Measurements from ENCODE around the gene CDCP1.

The CDCP1 gene

GRCh38 chr3:45081506-45082141, 64.6 kb downstream of the CDCP1 start:
- H3K4me3 ChIP-seq (ENCODE audit: low read depth, low read length, poor library complexity, severe bottlenecking): no peak overlapping the region
- H4K20me1 ChIP-seq (ENCODE audit: insufficient read depth, low read length): no peaks in the 10 kb centered on the region
- no peak overlapping the region for H3K27ac ChIP-seq (ENCODE audit: low read depth, low read length, poor library complexity, severe bottlenecking)
- no peaks in the 10 kb centered on the region for H3K4me1 ChIP-seq (ENCODE audit: insufficient read depth, low read length, severe bottlenecking)
- H3K27me3 ChIP-seq (ENCODE audit: insufficient read depth, low read length): no peaks in the 10 kb centered on the region; the same call in none of the 2 replicates
- no peaks in the 10 kb centered on the region for H3K79me2 ChIP-seq (ENCODE audit: insufficient read depth, low read length)
- TF ChIP-seq CTCF (IDR thresholded peaks at IDR 0.05; ENCODE audit: low read length): no peak
- TF ChIP-seq EZH2 (IDR thresholded peaks at IDR 0.05; ENCODE audit: borderline replicate concordance, low read length): no peak
- no peak overlapping the region for H2AFZ ChIP-seq (ENCODE audit: low read length)
- no peaks in the 10 kb centered on the region for H3K9me2 ChIP-seq (ENCODE audit: low read depth, low read length)
- H3K36me3 ChIP-seq (ENCODE audit: insufficient read depth, low read length): no peaks in the 10 kb centered on the region
- H3K4me2 ChIP-seq (ENCODE audit: low read length): no peak overlapping the region
- no peaks in the 10 kb centered on the region for H3K9me3 ChIP-seq (ENCODE audit: low read length)
- no peak overlapping the region for H3K9ac ChIP-seq (ENCODE audit: low read length)
- no peaks in the 10 kb centered on the region for H3F3A ChIP-seq (ENCODE audit: insufficient read depth, low read length)

- TF ChIP-seq EZH2 (IDR thresholded peaks at IDR 0.05; ENCODE audit: borderline replicate concordance, low read length) (no peak), CTCF (IDR thresholded peaks at IDR 0.05; ENCODE audit: low read length) (no peak)
- Histone ChIP-seq H3K9me3 (ENCODE audit: low read length) (no peaks in the 10 kb centered on the region), H3K9ac (ENCODE audit: low read length) (no peak overlapping the region), H2AFZ (ENCODE audit: low read length) (no peak overlapping the region), H3K4me3 (ENCODE audit: low read depth, low read length, poor library complexity, severe bottlenecking) (no peak overlapping the region), H3K36me3 (ENCODE audit: insufficient read depth, low read length) (no peaks in the 10 kb centered on the region), H3K27ac (ENCODE audit: low read depth, low read length, poor library complexity, severe bottlenecking) (no peak overlapping the region), H3K4me1 (ENCODE audit: insufficient read depth, low read length, severe bottlenecking) (no peaks in the 10 kb centered on the region), H3K79me2 (ENCODE audit: insufficient read depth, low read length) (no peaks in the 10 kb centered on the region), H3K27me3 (ENCODE audit: insufficient read depth, low read length) (no peaks in the 10 kb centered on the region; the same call in 1 of the 2 replicates), H3F3A (ENCODE audit: insufficient read depth, low read length) (no peaks in the 10 kb centered on the region), H3K9me2 (ENCODE audit: low read depth, low read length) (no peaks in the 10 kb centered on the region), H3K4me2 (ENCODE audit: low read length) (no peak overlapping the region), H4K20me1 (ENCODE audit: insufficient read depth, low read length) (no peaks in the 10 kb centered on the region)
These were observed 65.4 kb downstream of the CDCP1 start for GRCh38 chr3:45080824-45081223.

GRCh38 chr3:45079715-45080114, 66.5 kb downstream of the CDCP1 start:
- Histone ChIP-seq H3K9me2 (ENCODE audit: low read depth, low read length) (no peaks in the 10 kb centered on the region), H3F3A (ENCODE audit: insufficient read depth, low read length) (no peaks in the 10 kb centered on the region), H3K36me3 (ENCODE audit: insufficient read depth, low read length) (no peaks in the 10 kb centered on the region), H4K20me1 (ENCODE audit: insufficient read depth, low read length) (no peaks in the 10 kb centered on the region), H3K79me2 (ENCODE audit: insufficient read depth, low read length) (no peaks in the 10 kb centered on the region), H3K9ac (ENCODE audit: low read length) (no peak overlapping the region), H3K4me2 (ENCODE audit: low read length) (no peak overlapping the region), H3K27me3 (ENCODE audit: insufficient read depth, low read length) (no peaks in the 10 kb centered on the region; the same call in 1 of the 2 replicates), H3K4me1 (ENCODE audit: insufficient read depth, low read length, severe bottlenecking) (no peaks in the 10 kb centered on the region), H2AFZ (ENCODE audit: low read length) (no peak overlapping the region), H3K27ac (ENCODE audit: low read depth, low read length, poor library complexity, severe bottlenecking) (no peak overlapping the region), H3K9me3 (ENCODE audit: low read length) (no peaks in the 10 kb centered on the region), H3K4me3 (ENCODE audit: low read depth, low read length, poor library complexity, severe bottlenecking) (no peak overlapping the region)
- TF ChIP-seq CTCF (IDR thresholded peaks at IDR 0.05; ENCODE audit: low read length) (no peak), EZH2 (IDR thresholded peaks at IDR 0.05; ENCODE audit: borderline replicate concordance, low read length) (no peak)
